Fibroblast of pulmonary artery (primary cell): ENCODE data around the gene HSPA5.

Experiments
- DNase-seq: peaks from one replicate; pipeline ENCODE4 v3.0.0-alpha.2; 2010; ENCODE audit warnings: low read depth
- H3K4me3 ChIP-seq: replicated peaks from 2 replicates; pipeline ENCODE4 v1.5.1; 2011; ENCODE audit warnings: low read depth, mild to moderate bottlenecking, control low read depth, low read length, moderate library complexity
- CTCF ChIP-seq: IDR thresholded peaks from 2 replicates; pipeline ENCODE4 v1.5.1; 2011; ENCODE audit warnings: mild to moderate bottlenecking, control low read depth, low read length, inconsistent platforms; ENCODE audit errors: missing control alignments

The HSPA5 gene

GRCh38 chr9:125258832-125259534 lies 17.8 kb upstream of the HSPA5 start:
- H3K4me3 ChIP-seq = no peak overlapping the region
- no peak for TF ChIP-seq CTCF
- DNase-seq = no peak

GRCh38 chr9:125258160-125258785 lies 17.1 kb upstream of the HSPA5 start:
- no peak for DNase-seq
- no peak for TF ChIP-seq CTCF

GRCh38 chr9:125255781-125256391 lies 14.7 kb upstream of the HSPA5 start:
- peak; percentile 36 for DNase-seq
- H3K4me3 ChIP-seq = no peak overlapping the region
- peak; percentile 30 for TF ChIP-seq CTCF

More at GRCh38 chr9:125258160-125258785, 17.1 kb upstream of the HSPA5 start:
- H3K4me3 ChIP-seq = no peak overlapping the region

GRCh38 chr9:125254231-125254630 lies 13.1 kb upstream of the HSPA5 start:
- no peak for TF ChIP-seq CTCF
- H3K4me3 ChIP-seq = no peak overlapping the region
- no peak for DNase-seq

GRCh38 chr9:125246261-125246667 lies 5.1 kb upstream of the HSPA5 start:
- DNase-seq = no peak
- no peak for TF ChIP-seq CTCF
- no peak overlapping the region for H3K4me3 ChIP-seq

GRCh38 chr9:125243792-125244260 lies 2.7 kb upstream of the HSPA5 start:
- no peak for TF ChIP-seq CTCF
- no peak for DNase-seq
- no peak overlapping the region for H3K4me3 ChIP-seq
